T-helper 1 cell (primary cell): Measurements from ENCODE around the gene DNASE1L2.
"Not testable (repeated sequence)": the region's sequence is repeated elsewhere in the genome, so short reads cannot be mapped to it uniquely, and the experiment has no call there.

ENCODE experiments used
- DNase-seq, 5 donors: peaks; one replicate each; pipeline ENCODE4 v3.0.0-alpha.2; 2012 to 2020
- total RNA-seq, 4 donors: gene quantifications; one replicate each; lab custom pipeline; 2026; lab: John Stamatoyannopoulos, UW

Gene DNASE1L2, protein sequence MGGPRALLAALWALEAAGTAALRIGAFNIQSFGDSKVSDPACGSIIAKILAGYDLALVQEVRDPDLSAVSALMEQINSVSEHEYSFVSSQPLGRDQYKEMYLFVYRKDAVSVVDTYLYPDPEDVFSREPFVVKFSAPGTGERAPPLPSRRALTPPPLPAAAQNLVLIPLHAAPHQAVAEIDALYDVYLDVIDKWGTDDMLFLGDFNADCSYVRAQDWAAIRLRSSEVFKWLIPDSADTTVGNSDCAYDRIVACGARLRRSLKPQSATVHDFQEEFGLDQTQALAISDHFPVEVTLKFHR
- total RNA-seq = 0.39 to 1.4 (median 1.0) reads per million in 4 donors

- no peak for DNase-seq
Measured at GRCh38 chr16:2236337-2237101, at the start of gene DNASE1L2. Gene DNASE1L2, plus strand, starts transcription at chr16:2236444. Its CDS starts 373 bp downstream, at chr16:2236817.

GRCh38 chr16:2186505-2186904, 49.7 kb upstream of the DNASE1L2 start:
- no peak for DNase-seq

DNA sequence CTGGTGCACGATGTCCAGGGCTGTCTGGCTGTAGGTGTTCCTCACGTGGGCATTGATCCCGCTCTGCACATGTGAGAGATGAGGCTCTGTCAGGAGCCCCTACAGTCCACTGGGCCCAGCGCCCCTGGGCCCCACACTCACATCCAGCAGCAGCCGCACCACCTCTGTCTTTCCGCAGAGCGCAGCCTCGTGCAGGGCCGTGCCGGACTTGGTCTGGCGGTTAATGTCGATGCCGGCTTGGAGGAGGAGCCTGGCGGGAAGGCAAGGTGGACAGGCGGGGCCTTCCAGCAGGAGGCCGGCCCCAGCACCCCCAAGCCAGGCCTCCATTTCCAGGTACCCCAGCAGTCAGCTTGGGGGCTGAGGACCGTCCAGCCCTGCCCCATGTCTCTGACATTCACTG, 49.0 kb upstream of the DNASE1L2 start:
- DNase-seq = no peak

DNA sequence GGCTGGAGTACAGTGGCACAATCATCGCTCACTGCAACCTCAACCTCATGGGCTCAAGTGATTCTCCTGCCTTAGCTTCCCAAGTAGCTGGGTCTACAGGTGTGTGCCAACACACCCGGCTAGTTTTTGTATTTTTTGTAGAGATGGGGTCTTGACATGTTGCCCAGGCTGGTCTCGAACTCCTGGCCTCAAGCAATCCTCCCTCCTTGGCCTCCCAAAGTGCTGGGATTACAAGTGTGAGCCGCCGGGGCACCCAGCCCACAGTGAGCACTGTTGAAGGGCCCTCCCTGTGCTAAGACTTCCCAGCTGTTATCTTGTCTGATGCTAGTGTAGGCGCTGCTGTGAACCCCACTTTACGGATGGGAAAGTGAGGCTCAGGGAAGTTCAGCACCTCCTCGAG, 47.8 kb upstream of the DNASE1L2 start:
- DNase-seq = no peak

GRCh38 chr16:2189252-2189893, 46.9 kb upstream of the DNASE1L2 start:
- no peak for DNase-seq

- no peak for DNase-seq
Measured at GRCh38 chr16:2190002-2190658, 46.1 kb upstream of the DNASE1L2 start.

DNA sequence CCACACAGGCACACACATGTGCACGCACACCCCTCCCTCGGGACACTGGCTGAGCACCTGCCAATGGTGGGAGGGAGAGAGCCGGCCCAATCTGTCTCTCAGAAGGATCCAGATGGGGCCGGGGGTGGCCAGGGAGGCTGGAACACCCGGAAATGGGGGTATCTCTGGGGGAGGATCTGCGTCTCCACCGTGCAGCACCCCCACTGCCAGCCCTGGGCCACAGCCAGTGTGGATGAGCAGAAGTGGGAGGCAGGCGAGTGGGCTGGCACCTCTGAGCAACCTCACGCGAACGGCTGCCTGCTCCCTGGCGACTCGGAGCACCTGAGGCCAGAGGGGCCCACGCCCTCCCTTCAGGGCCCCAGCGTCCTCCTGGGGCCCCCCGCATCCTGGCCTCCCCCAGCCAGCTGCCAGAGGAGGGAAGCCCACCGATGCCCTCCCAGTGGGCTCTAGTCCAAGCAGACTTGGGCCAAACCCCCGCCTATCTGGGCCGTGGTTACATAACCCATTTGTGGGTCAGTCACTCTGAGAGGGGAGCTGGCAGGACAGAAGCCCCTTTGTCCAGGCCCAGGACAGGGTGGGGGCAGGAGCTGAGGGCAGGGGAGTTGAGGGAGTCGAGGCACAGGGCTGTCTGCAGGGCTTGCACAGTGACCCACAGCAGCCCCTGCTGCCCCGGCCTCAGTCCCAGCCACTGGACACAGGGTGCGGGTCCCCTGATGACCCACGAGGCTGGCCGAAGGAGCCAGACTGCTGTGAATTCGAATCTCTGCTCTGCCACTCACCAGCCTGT, 45.4 kb upstream of the DNASE1L2 start:
- no peak for DNase-seq

DNA sequence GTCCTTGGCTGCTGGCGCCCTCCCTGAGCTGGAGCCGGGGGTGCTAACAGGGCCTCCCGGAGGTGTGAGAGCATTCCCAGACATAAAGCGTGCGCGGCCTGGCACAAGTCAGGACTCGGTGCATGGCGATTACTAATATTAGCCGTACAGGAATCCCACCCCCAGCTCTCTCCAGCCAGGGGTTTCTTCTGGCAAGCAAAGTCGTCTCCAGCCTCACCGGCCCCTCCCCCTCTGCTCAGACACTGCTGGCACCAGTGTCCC, 44.9 kb upstream of the DNASE1L2 start:
- DNase-seq = no peak

DNA sequence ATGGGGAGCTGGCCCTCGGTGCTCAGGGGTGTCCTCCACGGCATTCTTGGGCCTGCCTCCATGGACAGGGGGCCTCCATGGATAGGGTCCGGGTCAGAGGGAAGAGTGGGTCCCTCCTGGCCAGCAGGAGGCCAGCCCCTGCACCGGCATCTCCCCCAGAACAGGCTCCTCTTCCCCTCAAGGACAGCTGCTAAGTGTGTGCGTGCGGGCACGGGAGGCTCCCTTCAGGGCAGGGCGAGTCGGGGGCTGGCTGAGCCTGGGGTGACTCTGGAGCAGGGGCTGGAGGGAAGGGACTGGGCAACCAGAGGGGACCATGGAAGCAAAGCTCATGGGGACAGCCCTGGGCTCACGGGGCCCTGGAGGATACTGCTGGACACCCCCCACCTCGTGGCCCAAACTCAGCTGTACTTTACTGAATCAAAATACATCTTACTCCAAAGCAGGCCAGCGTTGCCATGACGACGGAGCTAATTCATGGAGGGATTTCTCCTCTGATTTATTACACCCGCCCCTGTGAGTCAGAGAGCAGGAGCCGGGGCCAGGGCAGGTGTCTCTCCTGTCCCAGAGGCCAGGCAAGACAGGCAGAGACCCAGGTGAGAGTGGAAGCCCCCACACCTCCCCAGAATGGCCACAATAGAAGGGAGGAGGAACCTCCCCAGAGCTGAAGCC, 41.9 kb upstream of the DNASE1L2 start:
- DNase-seq = no peak

DNA sequence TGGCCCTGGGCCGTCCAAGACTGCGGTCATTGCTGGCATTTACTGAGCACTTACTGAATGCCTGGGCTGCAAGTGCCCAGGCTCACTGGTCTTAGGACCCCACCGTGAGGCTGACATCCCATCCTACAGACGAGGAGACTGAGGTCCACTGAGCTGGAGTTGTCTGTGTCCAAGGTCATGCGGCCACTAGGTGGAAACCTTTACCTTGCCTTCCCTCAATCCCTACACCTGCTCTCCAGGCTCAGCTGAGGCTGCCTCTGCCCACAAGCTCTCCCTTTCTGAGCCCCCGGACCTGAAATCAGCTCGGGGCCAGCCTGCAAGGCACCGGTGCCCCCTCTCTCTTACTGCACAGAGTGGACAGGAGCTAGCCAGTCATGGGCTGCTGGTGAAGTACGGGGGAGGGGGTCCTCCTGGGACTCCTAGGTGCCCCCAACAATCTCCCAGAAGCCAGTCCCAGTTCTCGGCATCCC, 41.4 kb upstream of the DNASE1L2 start:
- peak in 3 of 5 donors; percentile 39 to 64 (median 45) for DNase-seq

- DNase-seq = no peak
Measured at GRCh38 chr16:2195322-2196161, 40.7 kb upstream of the DNASE1L2 start.

- no peak for DNase-seq
Measured at GRCh38 chr16:2196162-2196980, 39.9 kb upstream of the DNASE1L2 start, which contains the start of gene CASKIN1. Gene CASKIN1, minus strand, starts transcription at chr16:2196605. Its CDS starts 173 bp downstream, at chr16:2196432.

DNA sequence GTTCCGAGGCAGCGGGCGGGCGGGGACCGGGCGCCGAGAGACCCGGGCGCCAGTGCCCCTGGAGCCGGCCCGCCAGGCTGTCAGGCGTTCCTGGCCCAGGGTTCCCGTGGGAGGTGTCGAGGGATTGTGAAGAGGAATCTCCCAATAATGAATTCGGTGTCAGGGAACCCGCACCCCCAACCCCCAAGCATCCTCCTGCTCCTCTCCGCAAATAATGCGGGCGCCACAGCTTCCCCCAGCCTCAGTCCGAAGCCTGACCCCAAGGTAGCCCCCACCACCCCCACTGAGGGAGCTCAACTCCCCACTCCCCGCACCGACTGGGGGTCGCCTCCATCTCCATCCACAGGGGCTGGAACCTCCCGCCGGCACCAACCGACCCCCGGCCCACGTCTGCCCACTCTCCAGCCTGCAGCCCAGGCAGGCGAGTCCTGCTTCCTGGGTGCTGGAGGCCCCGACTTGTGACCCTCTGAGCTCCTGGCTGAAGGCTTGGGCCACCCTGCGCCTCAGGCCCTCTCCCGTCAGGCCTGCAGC, 39.2 kb upstream of the DNASE1L2 start:
- DNase-seq = no peak

- no peak for DNase-seq
Measured at GRCh38 chr16:2197765-2198164, 38.5 kb upstream of the DNASE1L2 start.

- no peak for DNase-seq
Measured at GRCh38 chr16:2198283-2198682, 38.0 kb upstream of the DNASE1L2 start.

DNA sequence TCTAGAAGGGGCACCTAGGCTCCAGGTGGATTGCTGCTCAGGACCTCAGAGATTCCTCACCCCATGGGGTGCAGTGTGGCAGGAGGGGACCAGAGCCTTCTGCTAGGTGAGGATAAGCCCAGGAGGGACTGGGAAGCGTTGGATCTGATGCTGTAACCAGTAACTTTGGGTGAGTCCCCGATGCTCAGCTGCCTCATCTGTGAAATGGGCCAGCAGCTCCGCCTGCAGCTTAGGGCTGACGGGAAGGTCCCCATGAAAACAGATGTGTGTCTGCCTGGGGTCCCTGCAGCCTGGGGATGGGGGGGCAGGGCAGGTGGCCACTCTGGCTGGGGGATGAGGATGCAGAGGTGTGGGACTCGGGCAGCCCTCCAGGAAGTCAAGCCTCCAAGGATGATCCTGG, 37.1 kb upstream of the DNASE1L2 start:
- DNase-seq = no peak

DNA sequence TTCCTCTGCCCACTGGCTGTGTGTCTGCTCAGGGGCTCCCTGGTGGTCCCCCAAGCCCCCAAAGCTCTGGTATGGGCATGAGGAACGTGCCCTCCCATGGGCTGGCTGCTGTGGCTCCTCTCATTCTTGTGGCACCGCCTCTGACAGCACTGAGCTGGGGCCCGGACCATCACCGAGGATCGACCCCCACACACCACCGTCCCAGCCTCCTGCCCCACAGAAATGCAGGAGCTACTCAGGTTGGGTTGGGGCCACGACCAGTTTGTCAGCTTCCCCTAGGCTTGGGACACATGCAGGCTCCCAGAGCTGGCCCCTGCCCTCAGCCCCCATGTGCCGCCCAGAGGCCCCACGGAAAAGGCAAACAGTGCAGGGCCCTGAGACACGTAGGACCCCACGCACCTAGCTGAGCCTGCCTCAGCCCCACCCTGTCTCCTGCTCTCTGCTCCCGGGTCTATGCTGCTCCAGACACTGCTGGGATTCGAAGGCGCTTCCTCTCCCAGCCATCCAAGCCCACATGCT, 36.6 kb upstream of the DNASE1L2 start:
- no peak for DNase-seq

DNA sequence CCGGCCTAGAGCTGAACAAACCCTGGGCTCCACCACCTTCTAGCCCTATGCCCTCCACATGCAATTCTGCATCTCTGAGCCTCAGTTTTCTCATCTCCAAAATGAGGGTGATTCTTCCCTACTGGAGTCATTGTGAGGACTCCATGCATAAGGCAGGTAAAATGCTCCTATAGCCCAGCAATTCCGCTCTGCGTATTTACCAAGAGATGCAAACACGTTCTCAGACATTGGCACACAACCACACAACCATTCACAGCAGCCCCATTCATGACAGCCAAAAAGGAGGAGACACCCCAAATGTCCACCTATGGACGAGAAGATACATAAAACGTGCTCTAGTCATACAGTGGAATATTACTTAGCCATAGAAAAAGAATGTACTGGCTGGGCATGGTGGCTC, 35.9 kb upstream of the DNASE1L2 start:
- DNase-seq = no peak

DNA sequence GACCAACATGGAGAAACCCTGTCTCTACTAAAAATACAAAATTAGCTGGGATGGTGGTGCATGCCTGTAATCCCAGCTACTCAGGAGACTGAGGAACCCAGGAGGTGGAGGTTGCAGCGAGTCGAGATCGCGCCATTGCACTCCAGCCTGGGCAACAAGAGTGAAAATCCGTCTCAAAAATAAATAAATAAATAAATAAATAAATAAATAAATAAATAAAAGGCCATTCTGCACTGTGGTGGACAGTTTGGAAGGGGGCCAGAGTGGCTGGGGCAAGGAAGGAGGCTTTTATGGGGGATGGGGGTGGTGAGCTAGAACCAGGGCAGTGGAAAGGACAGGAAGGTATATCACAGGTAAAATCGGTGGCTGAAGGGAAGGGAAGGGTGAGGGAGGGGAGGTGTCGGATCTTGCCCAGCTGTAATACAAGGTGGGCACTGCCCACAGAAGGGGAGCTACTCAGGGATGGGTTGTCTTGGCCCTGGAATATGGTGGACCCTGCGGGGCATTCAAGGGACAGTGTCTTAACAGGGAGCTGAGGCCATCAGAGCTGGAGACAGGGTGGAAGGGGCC, 33.0 kb upstream of the DNASE1L2 start:
- DNase-seq = not testable (repeated sequence)
